ENCODE data around the gene PIK3R6.
"Not testable (repeated sequence)": the region's sequence is repeated elsewhere in the genome, so short reads cannot be mapped to it uniquely, and the experiment has no call there.

The PIK3R6 gene

DNA sequence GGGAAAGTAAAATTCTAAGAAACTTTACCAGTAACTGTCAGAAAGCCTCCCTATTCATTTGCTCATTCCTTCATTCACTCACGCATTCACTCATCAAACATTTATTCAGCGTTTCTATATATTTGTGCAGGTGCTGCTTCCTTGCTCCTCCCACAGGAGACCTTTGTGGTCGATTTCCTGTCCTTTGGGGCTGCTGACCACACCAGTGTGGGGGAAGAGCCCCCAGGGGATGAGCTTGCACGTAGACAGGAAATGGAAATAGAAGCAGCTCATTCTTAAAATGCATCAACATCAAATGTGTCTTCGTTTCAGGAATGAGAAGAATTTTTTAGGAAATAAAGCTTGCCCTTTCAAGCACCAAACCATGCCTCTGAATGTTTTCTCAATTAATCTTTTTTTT is 9.6 kb downstream of the PIK3R6 start:
- Histone ChIP-seq H3K4me3 (peak overlapping the region; percentile 43), H3K4me2 (peak overlapping the region; percentile 91), H3K27ac (peak overlapping the region; percentile 63), H4K20me1 (no peaks in the 10 kb centered on the region), H3K9ac (no peak overlapping the region), H3K36me3 (no peaks in the 10 kb centered on the region), H3K4me1 (peaks cover 76% of the 10 kb centered on the region), H3K9me3 (no peaks in the 10 kb centered on the region), H3K27me3 (no peaks in the 10 kb centered on the region)
- no peak for TF ChIP-seq Cebpa-rat (IDR thresholded peaks at IDR 0.05)

DNA sequence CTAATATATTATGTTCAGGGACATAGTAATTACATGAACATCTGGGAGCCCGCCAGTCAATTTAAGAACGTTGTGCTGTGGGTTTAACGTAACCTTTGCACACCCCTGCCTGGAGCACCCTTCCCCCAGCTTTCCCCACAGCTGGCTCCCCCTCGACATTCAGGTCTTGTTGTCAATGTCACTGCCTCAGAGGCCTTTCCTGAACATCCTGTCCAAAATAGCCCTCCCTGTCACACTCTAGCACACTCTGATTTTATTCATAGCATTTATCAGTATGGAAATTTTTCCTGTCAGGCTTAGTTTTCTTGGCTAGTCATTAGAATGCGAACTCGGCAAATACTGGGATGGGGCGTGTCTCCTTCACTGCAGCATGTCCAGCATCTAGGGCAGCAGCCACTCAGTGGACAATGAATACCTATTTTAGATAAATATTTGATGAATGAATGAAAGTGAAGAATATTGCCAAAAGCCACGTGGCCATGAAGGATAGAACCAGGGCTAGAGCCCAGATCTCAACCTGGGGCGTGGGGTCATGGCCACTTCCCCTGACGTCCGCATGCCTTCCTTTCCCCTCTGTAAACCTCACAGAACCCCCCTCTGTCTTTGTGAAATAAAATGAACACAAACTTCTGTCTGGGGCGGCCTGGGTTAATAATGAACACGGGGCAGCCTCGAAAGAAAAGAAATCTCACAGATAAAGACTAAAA is 10.5 kb downstream of the PIK3R6 start:
- peak overlapping the region; percentile 28; the same call in 1 of the 2 replicates for H3K9ac ChIP-seq
- H3K36me3 ChIP-seq, result no peaks in the 10 kb centered on the region
- H3K27me3 ChIP-seq, result no peaks in the 10 kb centered on the region
- no peak for TF ChIP-seq Cebpa-rat (IDR thresholded peaks at IDR 0.05)
- no peaks in the 10 kb centered on the region for H4K20me1 ChIP-seq
- H3K9me3 ChIP-seq, result no peaks in the 10 kb centered on the region
- peaks cover 68% of the 10 kb centered on the region for H3K4me1 ChIP-seq
- H3K27ac ChIP-seq, result peak overlapping the region; percentile 63
- H3K4me3 ChIP-seq, result peak overlapping the region; percentile 43
- peak overlapping the region; percentile 91 for H3K4me2 ChIP-seq

DNA sequence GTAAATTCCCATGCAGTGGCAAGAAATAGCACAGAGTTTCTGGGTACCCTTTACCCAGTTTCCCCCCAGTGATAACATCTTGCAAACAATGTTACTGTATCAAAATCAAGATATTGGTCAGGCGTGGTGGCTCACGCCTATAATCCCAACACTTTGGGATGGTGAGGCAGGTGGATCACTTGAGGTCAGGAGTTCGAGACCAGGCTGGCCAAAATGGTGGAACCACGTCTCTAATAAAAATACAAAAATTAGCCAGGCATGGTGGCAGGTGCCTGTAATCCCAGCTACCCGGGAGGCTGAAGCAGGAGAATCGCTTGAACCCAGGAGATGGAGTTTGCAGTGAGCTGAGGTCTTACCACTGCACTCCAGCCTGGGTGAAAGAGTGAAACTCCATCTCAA is 11.3 kb downstream of the PIK3R6 start:
- not testable (repeated sequence) for H3K27ac ChIP-seq, H3K4me3 ChIP-seq, H3K9ac ChIP-seq, H3K36me3 ChIP-seq, H4K20me1 ChIP-seq, H3K9me3 ChIP-seq, H3K27me3 ChIP-seq
- Histone ChIP-seq H3K4me2 (peak overlapping the region; percentile 91), H3K4me1 (peaks cover 60% of the 10 kb centered on the region)

DNA sequence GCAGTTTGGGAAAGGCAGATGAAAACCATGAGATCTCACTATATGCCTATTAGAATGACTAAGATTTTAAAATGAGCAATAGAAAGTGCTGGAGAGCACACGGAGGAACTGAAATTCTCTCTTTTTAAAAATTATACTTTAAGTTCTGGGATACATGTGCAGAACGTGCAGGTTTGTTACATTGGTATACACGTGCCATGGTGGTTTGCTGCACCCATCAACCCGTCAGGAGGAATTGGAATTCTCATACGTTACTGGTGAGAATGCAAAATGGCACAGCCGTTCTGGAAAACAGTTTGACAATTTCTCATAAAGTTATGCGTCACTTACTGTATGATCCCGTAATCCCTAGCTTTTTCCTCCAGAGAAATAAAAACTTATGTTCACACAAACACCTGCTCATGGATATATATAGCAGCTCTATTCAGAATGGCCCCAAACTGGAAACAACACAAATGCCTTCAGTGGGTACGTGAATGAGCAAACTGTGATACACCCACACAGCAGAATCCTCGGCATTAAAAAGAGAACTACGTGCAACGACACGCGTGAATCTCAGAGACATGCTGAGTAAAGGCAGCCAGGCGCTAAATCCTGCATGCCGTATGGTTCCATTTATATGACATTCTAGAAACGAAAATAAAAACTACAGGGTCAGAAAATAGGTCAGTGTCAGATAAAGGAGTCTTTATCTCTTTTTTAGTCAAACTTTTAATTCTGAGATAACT is 11.8 kb downstream of the PIK3R6 start:
- peaks cover 55% of the 10 kb centered on the region for H3K4me1 ChIP-seq

DNA sequence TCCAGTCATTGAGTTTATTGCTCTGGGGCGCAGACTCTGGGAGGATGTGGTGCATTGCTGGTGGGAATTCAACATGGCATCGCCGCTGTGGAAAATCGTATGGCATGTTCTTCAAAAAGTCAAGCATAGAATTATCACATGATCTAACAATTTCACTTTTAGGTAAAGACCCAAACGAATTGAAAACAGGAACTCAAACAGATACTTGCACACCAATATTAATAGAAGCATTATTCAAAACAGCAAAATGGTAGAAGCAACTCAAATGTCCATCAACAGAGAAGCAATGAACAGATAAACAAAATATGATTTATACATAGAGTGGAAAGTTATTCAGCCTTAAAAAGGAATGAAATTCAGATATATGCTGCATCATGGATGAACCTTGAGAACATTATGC is 15.9 kb downstream of the PIK3R6 start:
- no peak overlapping the region for H3K4me3 ChIP-seq
- no peaks in the 10 kb centered on the region for H4K20me1 ChIP-seq
- H3K27me3 ChIP-seq, result no peaks in the 10 kb centered on the region
- no peak overlapping the region for H3K27ac ChIP-seq
- no peak for TF ChIP-seq Cebpa-rat (IDR thresholded peaks at IDR 0.05)
- H3K4me2 ChIP-seq, result no peak overlapping the region
- peaks cover 16% of the 10 kb centered on the region for H3K4me1 ChIP-seq
- peaks cover 25% of the 10 kb centered on the region for H3K36me3 ChIP-seq
- H3K9me3 ChIP-seq, result no peaks in the 10 kb centered on the region
- no peak overlapping the region for H3K9ac ChIP-seq

More for the DNA sequence above, 11.8 kb downstream of the PIK3R6 start:
- Histone ChIP-seq H3K4me3 (no peak overlapping the region), H3K27ac (no peak overlapping the region), H3K27me3 (no peaks in the 10 kb centered on the region), H3K9me3 (no peaks in the 10 kb centered on the region), H4K20me1 (no peaks in the 10 kb centered on the region), H3K9ac (no peak overlapping the region), H3K36me3 (no peaks in the 10 kb centered on the region), H3K4me2 (peak overlapping the region; percentile 91)
- no peak for TF ChIP-seq Cebpa-rat (IDR thresholded peaks at IDR 0.05)

DNA sequence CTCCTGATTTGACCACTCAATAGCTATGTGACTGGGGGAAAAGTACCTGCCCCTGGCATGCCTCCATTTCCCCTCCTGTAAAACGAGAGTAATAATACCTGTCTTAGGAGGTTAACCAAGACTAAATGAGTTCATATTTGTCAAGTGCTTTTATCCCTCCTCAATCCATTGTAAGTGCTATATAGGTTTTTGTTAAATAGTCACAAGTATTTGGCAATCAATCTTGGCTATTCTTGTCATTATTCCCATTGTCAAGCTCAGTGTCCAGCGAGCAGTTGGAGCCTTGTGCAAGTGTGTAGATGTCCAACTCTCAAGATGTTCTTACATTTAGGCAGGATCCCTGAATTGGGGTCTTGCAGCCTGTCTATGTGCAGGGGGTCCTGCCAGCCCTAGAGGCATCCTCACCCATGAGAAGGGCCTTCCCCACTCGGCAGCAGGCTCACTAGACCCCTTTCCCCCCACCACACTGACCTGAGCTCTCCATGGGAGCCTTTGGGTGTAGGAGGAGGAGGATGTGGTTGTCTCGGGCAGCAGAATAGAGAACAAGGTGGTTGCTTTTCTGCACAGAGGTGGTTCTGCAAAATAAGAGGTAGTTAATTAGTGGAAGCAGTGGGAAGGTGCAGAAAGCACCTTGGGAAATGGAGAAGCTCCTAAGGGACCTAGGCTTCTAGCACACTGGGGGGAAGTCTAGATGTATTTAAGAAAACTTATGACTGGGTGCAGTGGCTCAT is 18.0 kb downstream of the PIK3R6 start:
- no peak overlapping the region for H3K4me2 ChIP-seq
- H3K9me3 ChIP-seq, result peaks cover 11% of the 10 kb centered on the region
- H3K27ac ChIP-seq, result no peak overlapping the region
- no peak overlapping the region for H3K9ac ChIP-seq
- H4K20me1 ChIP-seq, result no peaks in the 10 kb centered on the region
- TF ChIP-seq Cebpa-rat (IDR thresholded peaks at IDR 0.05), result no peak
- no peak overlapping the region for H3K4me3 ChIP-seq
- no peaks in the 10 kb centered on the region for H3K27me3 ChIP-seq
- H3K4me1 ChIP-seq, result peaks cover 5% of the 10 kb centered on the region
- H3K36me3 ChIP-seq, result peaks cover 35% of the 10 kb centered on the region

DNA sequence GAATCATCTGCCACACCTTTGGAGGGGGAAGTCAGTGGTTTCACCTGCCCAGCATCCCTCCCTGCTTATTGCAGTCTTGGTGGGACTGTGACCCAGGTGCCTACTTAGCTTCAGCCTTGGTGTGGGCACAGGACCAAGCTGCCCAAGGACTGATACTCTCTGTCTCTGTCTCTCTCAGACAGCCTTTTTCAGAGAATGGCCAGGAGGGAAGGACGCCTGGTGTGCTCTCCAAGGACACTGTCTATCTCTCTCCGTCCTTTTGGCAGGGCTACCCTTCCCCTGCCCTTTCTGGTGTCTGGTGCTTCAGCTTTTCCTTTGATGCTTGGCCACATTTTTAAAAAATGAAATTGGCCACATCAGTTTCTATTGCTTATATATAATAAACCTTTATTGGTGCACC is 19.6 kb downstream of the PIK3R6 start:
- Histone ChIP-seq H3K9me3 (peaks cover 11% of the 10 kb centered on the region), H3K4me3 (no peak overlapping the region), H3K36me3 (peaks cover 35% of the 10 kb centered on the region), H3K27me3 (no peaks in the 10 kb centered on the region), H3K4me1 (peaks cover 20% of the 10 kb centered on the region), H3K9ac (no peak overlapping the region), H3K27ac (no peak overlapping the region), H3K4me2 (no peak overlapping the region), H4K20me1 (no peaks in the 10 kb centered on the region)
- TF ChIP-seq Cebpa-rat (IDR thresholded peaks at IDR 0.05), result no peak

DNA sequence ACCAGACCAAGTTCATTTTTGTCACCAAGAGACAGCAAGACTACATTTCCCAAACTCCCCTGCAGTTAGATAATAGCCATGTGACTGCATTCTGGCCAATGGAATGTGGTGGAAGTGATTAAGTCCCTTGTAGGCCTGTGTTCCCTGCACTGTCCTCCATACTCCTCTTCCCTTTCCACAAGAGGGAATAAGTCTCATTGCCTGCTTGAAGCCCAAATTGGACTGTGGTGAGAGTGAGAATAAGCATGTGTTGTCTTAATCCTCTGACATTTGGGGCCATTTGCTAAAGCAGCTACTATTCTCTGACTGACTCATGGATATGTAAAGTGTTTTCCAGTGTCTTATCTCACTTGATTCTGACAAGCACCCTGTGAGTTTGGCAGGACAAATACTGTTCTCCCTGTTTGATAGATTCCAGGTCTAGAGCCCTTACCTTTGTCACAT is 20.7 kb downstream of the PIK3R6 start:
- H3K36me3 ChIP-seq, result peaks cover 35% of the 10 kb centered on the region

DNA sequence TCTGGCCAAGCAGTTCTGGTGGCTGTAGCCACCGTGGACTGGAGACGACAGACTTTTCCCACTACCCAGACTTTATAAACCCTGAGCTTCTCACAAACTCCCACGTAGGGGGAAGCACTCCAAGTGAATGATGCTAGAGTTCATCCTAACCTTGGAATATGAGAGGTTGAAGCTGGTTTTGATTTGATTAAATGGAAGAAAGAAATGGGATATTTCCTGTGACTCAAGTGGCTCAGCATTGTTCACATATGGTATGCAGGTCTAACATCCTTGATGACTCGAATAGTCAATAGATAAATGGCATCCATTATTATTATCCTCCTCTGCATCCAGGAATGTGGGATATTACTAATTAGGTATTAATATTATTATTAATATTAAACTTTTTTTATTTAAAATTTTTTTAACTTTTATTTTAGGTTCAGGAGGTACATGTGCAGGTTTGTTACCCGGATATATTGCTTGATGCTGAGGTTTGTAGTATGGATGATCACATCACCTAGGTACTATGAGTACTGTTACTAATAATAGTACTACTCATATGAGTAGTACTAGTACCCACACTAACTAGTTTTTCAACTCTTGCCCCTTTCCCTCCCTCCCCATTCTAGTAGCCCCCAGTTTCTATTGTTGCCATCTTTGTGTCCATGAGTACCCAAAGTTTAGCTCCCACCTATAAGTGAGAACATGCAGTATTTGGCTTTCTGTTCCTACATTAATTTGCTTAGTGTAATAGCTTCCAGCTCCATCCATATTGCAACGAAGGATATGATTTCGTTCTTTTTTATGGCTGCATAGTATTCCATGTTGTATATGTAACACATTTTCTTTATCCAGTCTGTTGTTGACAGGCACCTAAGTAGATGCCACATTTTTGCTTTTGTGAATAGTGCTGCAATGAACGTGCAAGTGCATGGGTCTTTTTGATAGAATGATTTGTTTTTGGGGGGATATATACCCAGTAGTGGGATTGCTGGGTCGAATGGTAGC is 22.9 kb downstream of the PIK3R6 start:
- H3K4me3 ChIP-seq, result no peak overlapping the region
- H4K20me1 ChIP-seq, result no peaks in the 10 kb centered on the region
- H3K4me1 ChIP-seq, result peaks cover 36% of the 10 kb centered on the region
- peaks cover 33% of the 10 kb centered on the region for H3K36me3 ChIP-seq
- H3K27ac ChIP-seq, result peak overlapping the region; percentile 44; the same call in 1 of the 2 replicates
- peak overlapping the region; percentile 59 for H3K4me2 ChIP-seq
- TF ChIP-seq Cebpa-rat (IDR thresholded peaks at IDR 0.05), result no peak
- peaks cover 11% of the 10 kb centered on the region for H3K9me3 ChIP-seq
- no peaks in the 10 kb centered on the region for H3K27me3 ChIP-seq
- no peak overlapping the region for H3K9ac ChIP-seq

More for the DNA sequence above, 20.7 kb downstream of the PIK3R6 start:
- Histone ChIP-seq H4K20me1 (no peaks in the 10 kb centered on the region), H3K27me3 (no peaks in the 10 kb centered on the region), H3K4me2 (no peak overlapping the region), H3K4me3 (no peak overlapping the region), H3K9me3 (peaks cover 11% of the 10 kb centered on the region), H3K27ac (no peak overlapping the region), H3K9ac (no peak overlapping the region), H3K4me1 (peaks cover 31% of the 10 kb centered on the region)
- no peak for TF ChIP-seq Cebpa-rat (IDR thresholded peaks at IDR 0.05)
